Measurements from ENCODE around the gene CDK19.

The CDK19 gene

GRCh38 chr6:110693994-110694393 is 121.3 kb downstream of the CDK19 start:
- no peak for DNase-seq

DNA sequence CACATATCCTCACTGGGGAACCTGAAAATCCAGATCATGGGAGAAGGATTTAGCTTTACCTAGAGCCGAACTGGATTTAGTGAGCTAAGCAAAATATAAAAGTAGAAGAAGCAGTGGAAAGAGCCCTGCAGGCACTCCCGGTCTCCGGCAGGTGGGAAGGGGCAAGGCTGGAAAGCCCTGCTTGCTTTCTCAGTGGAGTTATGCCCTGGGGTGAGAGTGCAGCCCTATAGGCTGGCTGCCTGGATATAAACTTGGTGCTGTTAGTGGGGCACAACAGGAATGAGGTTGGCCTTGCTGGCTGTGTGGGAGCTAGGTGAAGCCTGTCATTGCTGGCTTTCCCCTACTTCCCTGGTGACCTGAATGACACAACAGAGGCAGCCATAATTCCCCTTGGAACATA is 122.0 kb downstream of the CDK19 start:
- DNase-seq = no peak

DNA sequence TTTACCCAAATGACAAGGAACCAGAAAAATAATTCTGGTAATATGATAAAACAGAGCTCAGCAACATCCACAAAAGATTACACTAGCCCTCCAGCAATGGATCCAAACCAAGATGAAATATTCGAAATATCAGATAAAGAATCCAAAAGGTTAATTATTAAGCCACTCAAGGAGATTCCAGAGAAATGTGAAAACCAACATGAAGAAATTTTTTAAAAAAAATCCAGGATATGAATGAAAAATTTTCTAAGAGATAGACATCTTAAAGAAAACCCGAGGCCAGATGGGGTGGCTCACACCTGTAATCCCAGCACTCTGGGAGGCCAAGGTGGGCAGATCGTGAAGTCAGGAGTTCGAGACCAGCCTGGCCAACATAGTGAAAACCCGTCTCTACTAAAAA is 124.4 kb downstream of the CDK19 start:
- no peak for DNase-seq

- DNase-seq = no peak
Measured at GRCh38 chr6:110690106-110690654, 125.1 kb downstream of the CDK19 start.

- no peak for DNase-seq
Measured at GRCh38 chr6:110689275-110689935, 125.9 kb downstream of the CDK19 start.

GRCh38 chr6:110688661-110689268 is 126.5 kb downstream of the CDK19 start:
- DNase-seq = no peak

- no peak for DNase-seq
Measured at GRCh38 chr6:110687326-110687725, 127.9 kb downstream of the CDK19 start.

GRCh38 chr6:110683241-110683640 is 132.0 kb downstream of the CDK19 start:
- no peak for DNase-seq

DNA sequence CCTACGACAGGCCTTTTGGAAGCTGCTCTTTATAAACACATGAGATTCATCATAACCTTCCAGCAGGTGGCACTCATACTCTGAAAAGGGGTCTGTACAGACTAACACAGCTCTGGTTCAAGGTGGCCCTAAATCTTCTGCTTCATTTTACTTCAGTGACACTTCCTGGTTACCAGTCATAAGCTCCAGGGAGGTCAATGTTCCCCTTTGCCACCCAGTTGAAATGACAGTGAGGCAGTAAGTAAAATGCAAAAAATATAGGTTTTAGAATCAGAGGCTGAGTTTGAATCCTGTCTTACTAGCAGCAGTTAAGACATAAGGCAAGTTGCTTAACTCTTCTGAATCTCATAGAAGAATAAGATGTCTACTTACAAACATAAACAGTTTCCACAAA is 132.8 kb downstream of the CDK19 start:
- DNase-seq = no peak

DNA sequence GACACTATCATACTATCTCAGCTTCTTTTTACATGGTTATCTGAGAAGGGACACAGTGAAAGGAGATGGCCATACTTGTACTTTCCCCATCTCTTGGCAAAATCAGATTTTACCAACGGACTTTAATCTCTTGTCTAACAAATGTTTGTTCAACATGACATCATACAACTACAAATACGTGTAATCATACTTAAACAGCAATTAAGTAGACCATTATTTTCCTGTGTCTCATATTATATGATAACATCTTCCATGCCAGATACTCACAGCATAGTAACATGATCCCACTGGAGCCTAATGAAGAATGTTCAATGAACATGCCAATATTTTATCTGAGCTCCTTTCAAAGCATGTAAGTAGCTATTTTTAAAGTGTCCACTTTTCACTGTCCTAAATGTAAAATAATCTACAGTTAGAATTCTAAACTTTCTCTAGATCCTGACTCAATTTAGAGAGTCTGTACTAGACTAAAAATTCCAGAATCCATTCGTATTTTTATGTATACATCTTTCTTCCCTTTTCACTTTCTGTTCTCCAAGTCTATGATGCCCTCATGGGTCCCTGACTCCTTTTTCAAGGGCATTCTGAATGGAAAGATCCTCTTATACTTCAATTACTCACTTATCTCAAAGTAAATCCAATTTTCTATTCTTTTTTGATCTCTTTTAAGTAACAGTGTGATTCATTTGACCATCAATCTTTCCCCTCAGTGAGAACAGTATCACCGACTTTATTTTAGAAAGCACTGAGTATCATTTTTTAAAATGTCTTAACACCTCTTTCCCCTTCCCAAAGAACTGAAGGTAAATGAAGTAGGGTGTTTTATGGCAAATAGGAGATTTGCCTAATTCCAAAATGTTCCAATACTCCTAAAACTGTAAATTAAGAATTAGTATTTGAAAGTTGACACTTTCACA is 133.5 kb downstream of the CDK19 start:
- DNase-seq = no peak

DNA sequence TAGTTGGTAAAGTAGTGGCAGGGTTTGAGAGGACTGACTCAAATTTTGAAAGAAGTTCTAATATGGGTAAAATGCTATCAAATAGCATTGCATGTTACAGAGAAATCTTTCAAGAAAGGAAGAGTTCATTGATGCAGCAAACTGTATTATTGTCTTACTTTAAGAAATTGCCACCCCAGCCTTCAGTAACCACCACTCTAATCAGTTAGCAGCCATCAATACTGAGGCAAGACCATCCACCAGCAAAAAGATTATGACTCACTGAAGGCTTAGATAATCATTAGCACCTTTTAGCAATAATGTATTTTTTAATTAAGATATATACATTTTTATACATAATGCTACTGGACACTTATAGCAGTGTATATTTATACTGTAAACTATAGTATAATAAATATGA is 138.9 kb downstream of the CDK19 start:
- no peak for DNase-seq

DNA sequence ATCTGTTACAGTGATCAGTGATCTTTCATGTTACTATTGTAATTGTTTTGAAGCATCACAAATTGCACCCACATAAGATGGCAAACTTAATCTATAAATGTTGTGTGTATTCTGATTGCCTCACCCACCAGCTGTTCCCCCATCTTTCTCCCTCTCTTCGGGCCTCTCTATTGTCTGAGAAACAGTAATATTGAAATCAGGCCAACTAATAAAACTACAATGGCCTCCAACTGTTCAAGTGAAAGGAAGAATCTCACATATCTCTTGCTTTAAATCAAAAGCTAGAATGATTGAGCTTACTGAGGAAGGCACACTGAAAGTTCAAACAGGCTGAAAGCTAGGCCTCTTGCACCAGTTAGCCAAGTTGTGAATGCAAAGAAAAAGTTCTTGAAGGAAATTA is 141.2 kb downstream of the CDK19 start:
- no peak for DNase-seq

DNA sequence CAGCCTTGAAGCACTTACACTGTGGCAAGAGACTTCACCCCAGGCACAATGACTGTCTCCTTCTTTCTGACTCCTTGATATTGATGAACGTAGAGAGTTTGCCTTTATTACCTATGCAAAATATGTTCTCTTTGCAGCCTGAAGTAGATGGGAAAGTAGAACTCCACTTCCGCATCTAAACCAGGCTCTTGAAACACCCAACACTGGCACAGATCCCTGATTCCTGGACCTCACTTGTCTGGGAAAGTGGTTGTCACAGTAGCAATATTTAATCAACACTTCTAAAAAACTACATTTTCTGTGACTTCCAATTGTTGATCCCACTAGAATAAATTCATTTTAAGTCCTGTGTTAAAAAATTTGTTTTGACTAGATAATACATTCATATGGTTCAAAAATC is 143.1 kb downstream of the CDK19 start:
- DNase-seq = no peak

GRCh38 chr6:110671447-110671846 is 143.8 kb downstream of the CDK19 start:
- no peak for DNase-seq

DNA sequence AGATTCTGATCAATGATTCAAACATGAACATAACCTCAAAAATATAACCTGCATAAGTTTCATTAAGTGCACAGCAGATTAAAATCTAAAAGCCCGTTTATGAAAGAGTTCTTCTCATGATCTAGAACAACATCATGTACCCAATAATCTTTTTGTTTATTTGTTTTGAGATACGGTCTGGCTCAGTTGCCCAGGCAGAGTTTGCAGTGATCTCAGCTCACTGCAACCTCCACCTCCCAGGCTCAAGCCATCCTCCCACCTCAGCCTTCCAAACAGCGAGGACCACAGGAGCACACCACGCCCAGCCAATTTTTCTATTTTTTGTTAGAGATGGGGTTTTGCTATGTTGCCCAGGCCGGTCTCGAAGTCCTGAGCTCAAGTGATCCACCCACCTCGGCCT is 149.7 kb downstream of the CDK19 start:
- DNase-seq = no peak

DNA sequence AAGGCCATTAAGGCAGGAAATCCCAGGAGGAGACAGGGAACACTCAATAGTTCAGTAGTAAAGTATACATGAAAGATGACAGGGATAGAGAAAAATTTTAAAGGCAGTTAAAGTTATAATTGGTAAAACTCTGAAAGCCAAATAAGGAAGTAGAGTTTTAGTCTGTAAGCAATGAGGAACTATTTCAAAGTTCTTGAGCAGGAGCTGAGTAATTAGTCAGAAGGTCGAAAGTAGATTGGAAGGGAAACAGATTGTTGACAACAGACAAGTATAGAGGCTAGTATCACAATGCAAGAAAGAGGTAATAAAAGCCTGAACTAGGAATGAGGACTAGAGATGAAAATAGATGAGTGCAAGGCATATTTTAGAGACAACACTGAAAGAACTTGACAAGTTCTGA is 150.3 kb downstream of the CDK19 start:
- no peak for DNase-seq

DNA sequence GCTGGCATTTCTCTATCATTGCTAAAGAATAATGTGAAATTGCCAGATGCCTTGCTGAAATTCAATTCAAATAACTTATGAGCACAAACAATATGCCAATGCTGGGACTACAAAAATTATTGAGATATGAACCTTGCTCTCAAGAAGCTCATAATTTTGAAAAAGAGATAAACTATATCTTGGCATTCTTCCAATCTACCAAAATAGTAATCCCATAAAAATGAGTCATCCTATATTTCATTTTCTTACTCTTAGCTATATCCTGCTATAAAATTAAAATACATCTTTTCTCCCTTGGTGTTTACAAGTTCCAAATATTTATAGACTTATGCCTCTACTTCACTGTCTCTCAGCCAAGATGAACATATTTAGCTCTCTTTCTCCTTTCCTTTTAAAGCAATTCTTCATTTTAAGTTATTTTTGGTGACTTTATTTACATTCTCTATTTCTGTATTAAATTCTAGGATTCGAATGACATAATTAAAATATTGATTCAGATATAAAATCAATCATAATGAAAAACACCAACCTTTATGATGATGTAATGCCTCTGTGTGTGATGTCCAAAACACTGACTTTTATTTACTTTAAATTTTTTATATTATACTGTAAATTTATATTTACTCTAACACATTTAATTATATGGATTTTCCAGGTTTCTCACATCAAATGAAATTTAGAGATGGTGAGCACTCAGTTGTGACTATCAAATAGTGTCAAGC is 152.6 kb downstream of the CDK19 start:
- no peak for DNase-seq

DNA sequence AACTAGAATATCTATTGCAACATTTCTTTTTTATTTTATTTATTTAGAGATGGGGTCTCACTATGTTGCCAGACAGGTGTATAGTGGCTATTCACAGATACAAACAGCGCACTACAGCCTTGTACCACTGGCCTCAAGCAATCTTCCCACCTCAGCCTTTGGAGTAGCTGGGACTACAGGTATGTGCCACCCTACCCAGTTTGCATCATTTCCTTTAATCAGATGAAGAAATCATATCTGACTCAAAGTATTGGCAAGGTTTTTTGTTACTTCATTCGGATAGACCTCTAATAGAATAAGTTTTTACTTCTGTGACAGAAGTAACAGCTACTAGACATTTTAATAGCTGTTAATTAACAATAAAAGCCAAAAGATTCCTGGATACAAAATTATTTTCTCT is 153.9 kb downstream of the CDK19 start:
- DNase-seq = no peak

- no peak for DNase-seq
Measured at GRCh38 chr6:110660066-110660655, 155.1 kb downstream of the CDK19 start.

DNA sequence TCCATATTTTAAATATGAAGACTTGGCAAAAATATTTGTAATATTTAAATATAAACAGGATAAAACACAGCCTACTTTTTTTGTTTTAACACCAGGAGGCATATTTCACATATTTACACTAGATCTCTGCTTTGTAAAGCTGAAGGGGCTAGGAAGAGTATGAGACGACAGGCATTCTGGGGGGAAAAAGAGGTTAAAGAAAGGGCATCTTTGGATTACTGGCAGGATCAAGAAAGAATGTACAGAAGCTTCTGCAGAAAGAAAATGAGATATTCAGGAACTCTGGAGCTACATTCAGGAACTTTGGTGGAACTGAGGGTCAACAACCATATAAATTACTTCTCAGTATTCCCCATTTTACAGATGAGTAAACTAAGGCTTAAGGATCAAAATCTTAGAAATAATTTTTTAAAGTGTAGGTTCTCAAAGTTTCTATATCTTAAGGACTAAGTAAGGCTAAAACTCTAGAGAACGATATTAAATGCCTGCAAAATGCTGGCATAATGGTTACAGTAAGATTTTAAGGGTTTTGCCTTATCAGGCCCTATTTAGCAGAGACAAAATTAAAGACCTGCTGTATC is 156.5 kb downstream of the CDK19 start:
- DNase-seq = no peak

DNA sequence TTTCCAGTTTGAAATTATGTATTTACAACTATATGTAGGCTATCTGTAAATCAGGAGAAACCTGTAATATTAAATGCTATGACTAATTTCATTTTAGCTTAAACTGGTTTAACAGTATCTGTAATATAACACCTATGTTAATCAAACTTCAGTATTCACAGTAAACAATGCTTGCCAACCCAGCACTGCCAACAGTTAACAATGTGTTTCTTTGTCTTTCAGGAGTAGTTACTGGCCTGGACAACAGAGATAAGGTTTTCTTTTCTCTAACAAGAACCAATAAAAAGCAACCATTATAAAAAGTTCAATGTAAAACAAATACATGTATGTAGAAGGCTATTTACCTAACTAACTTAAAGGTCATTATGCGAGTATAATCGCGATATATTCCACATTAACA is 158.8 kb downstream of the CDK19 start:
- DNase-seq = no peak

- DNase-seq = no peak
Measured at GRCh38 chr6:110655821-110656220, 159.4 kb downstream of the CDK19 start.
